Hindlimb muscle (tissue), 1 donor: Measurements from ENCODE around the gene HIC1. TPM values are rescaled to one million over a fixed set of nuclear protein-coding genes. Genes with fewer than 3 reads are reported as not detected.

Experiments
- DNase-seq: peaks from one replicate; pipeline ENCODE4 v3.0.0-alpha.2; 2013
- polyA plus RNA-seq: library from polyadenylated mRNA; unstranded; fragments of 120-200 nt; gene quantifications from one replicate; pipeline ENCODE4 v1.2.1, GENCODE V29; 2013; ENCODE audit not compliant: insufficient read length

Gene HIC1
- polyA plus RNA-seq, 1 donor, result 33.7 TPM

DNA sequence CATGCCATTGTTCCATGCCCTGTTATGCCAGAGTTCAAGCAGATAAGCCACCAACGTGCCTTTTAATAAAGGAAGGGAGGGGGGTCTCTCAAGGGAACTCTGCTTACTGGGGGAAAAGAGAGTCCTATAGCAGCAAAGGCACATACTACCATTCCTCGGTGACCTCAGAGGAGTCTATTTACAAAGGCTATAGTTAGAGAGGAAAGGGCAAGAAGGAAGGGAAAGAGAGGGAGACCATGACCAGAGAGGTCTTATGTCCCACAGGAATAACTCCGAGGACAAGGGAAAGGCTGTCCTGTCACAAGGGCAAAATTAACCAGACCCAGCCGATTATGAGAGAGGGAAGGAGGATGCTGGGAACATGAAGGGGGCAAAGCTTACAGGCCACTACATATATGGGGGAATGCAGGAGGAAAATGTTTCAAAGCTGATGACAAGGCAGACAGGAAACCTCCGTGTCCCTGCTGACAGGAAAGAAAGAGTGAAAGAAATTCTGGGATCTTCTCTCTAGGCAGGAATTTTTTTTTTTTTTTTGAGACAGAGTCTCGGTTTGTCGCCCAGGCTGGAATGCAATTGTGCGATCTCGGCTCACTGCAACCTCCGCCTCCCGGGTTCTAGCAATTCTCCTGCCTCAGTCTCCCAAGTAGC lies 51.5 kb downstream of the HIC1 start:
- no peak for DNase-seq

DNA sequence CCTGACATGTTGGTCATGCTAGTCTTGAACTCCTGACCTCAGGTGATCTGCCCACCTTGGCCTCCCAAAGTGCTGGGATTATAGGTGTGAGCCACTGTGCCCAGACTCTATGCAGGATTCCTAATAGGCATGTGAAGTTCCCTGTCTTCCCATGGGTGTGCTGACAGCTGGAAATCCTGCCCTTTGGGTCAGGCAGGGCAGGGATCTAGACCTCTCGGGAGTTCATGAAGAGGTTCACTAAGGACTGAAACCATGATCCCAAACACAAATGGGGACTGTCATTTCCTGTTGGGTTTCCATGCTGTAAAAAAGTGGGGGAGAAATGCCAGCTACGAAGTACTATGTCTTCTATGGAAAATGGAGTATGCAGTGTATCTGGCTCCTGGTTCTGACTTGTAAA lies 52.1 kb downstream of the HIC1 start:
- no peak for DNase-seq

DNA sequence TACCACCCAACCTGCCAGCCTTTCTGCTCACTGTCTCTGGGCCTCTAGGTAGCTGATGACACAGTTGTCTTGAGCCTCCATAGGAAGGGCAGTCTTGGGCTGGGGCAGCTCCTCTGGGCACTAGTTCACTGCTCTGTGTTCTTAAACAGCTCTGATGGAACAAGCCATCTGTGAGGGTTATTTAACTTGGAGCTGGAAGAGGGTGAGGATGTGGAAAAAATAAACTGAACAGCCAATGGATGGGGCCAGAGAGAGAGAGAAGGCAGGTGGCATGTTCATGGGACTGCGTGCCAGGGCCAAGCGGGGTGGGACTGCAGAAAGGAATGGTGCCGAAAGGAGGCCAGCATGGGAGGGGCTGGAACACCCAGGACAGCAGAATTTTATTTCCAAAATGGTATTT lies 52.6 kb downstream of the HIC1 start:
- no peak for DNase-seq

DNA sequence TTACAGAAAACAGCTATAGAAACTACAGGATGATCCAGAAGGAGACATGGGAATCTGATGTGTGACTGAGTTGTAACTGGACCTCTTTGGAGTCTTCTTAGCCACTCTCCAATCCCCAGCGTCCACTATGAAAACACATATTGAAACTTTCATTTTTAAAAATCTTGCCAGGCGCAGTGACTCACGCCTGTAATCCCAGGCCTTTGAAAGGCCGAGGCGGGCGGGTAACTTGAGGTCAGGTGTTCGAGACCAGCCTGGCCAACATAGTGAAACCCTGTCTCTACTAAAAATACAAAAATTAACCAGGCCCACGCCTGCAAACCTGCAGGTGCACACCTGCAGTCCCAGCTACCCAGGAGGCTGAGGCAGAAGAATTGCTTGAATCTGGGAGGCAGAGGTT lies 53.3 kb downstream of the HIC1 start:
- no peak for DNase-seq

DNA sequence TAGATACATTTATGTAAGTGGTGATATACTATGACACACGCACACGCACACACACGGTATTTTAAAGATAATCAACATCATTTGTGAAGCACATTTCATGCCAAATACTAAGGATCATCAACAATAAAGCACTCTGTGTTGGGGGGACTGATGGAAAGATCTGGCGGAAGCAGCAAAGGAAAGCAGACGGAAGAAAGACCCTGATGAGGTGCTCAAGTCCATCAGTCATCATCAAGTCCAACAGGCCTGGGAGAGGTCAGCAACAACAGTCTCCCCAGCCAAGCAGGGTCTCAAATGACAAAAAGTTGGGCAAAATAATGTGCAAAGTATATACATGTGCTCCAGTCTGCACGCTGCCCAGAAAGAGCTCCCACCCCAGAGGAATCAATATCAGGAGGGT lies 55.5 kb downstream of the HIC1 start:
- DNase-seq, result no peak

DNA sequence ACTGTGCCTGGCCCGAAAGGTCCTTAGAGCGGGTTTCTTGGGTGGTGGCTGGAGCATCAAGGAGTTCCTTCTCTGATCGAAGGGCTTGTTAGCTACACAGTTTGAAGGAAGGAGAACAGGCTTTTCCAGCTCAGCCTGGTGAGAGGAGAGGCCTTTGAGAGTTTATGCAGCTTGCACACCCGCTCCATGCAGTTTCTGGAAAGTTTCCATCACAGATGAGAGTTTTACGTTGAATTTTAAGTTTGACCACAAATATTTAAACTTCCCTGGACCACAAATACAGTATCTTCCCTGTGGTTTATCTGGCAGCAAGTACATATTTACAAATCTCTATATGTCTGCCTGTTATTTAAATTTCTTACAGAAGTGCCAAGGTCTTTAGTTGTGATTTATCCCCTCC lies 56.8 kb downstream of the HIC1 start:
- no peak for DNase-seq

Other genes with a start within 250 kb of the HIC1 start
- 10.4 TPM for gene SMYD4, start 225.2 kb upstream of the HIC1 start, polyA plus RNA-seq
- 40.3 TPM for gene RPA1, start 225.1 kb upstream of the HIC1 start, polyA plus RNA-seq
- 2.9 TPM for gene RTN4RL1, start 29.8 kb upstream of the HIC1 start, polyA plus RNA-seq
- 40.0 TPM for gene DPH1, start 24.9 kb upstream of the HIC1 start, polyA plus RNA-seq
- 12.6 TPM for gene OVCA2, start 13.1 kb upstream of the HIC1 start, polyA plus RNA-seq
- gene SMG6, start 248.7 kb downstream of the HIC1 start, polyA plus RNA-seq, result 21.0 TPM
- gene SRR, start 248.8 kb downstream of the HIC1 start, polyA plus RNA-seq, result 18.3 TPM